Stomach smooth muscle (tissue), 2 donors: ENCODE measurements around the gene THRB.

Experiments used
- H3K27ac ChIP-seq: one replicate; pipeline ENCODE4 v1.7.0; 2013; ENCODE audit warnings: mild to moderate bottlenecking, low read length, inconsistent platforms
- H3K27me3 ChIP-seq, 2 donors: one replicate each; pipeline ENCODE4 v1.7.0; 2013; ENCODE audit warnings: low read length in 2 of 2; ENCODE audit not compliant: insufficient read depth in 2 of 2, control insufficient read depth in 1 of 2
- H3K36me3 ChIP-seq, 2 donors: one replicate each; pipeline ENCODE4 v1.7.0; 2013; ENCODE audit warnings: low read length in 2 of 2; ENCODE audit not compliant: control insufficient read depth in 2 of 2, insufficient read depth in 2 of 2
- H3K4me1 ChIP-seq: one replicate; pipeline ENCODE4 v1.7.0; 2013; ENCODE audit warnings: low read length; ENCODE audit not compliant: control insufficient read depth, insufficient read depth
- H3K4me3 ChIP-seq, 2 donors: one replicate each; pipeline ENCODE4 v1.7.0; 2013; ENCODE audit warnings: low read length in 2 of 2
- H3K9ac ChIP-seq, 2 donors: one replicate each; pipeline ENCODE4 v1.7.0; 2013; ENCODE audit warnings: low read length in 2 of 2, mild to moderate bottlenecking in 1 of 2
- H3K9me3 ChIP-seq, 2 donors: one replicate each; pipeline ENCODE4 v1.7.0; 2013; ENCODE audit warnings: low read length in 2 of 2; ENCODE audit not compliant: control insufficient read depth in 2 of 2
- donor health status: healthy.
- donor health status: Pancreatic carcinoma.

The THRB gene

DNA sequence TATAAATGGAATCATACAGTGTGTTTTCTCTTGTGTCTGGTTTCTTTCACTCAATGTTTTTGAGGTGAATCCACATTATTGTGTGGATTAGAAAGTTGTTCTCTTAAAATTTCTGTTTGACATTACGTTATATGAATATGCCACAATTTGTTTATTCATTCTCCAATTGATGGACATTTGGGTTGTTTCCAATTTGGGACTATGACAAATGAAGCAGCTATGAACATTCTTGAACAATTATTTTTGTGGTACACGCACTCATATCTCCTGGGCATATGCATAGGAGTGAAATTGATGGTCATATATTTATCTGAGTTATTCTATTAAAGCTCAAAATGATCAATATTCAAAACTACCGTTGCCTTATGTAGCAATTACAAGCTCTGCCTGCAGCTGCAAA, 5.3 kb upstream of the THRB start:
- Histone ChIP-seq H3K36me3 (no peaks in the 10 kb centered on the region), H3K4me3 (no peak overlapping the region), H3K27me3 (no peaks in the 10 kb centered on the region), H3K9ac (no peak overlapping the region), H3K27ac (no peak overlapping the region), H3K9me3 (no peaks in the 10 kb centered on the region), H3K4me1 (peaks cover 11% of the 10 kb centered on the region)

DNA sequence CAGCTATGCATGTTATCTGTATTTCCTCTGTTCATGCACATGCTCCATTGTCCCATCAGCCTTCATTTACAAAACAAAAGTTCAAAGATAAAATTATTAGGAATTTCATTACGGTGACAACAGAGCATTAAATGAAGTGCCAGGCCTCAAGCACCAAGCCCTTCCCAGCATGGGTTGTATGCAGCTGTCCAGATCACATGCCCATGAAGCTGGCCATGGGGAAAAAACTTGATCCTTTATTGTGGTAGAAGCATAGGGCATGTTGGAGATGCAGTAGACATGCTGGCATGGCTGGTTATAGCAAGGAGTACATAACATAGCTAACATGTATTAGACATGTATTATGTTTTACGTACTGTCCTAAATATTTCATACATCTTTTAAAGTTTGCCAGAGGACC, 4.1 kb upstream of the THRB start:
- Histone ChIP-seq H3K4me3 (no peak overlapping the region), H3K4me1 (peaks cover 14% of the 10 kb centered on the region), H3K9ac (no peak overlapping the region), H3K27me3 (no peaks in the 10 kb centered on the region), H3K36me3 (no peaks in the 10 kb centered on the region), H3K9me3 (no peaks in the 10 kb centered on the region), H3K27ac (no peak overlapping the region)

DNA sequence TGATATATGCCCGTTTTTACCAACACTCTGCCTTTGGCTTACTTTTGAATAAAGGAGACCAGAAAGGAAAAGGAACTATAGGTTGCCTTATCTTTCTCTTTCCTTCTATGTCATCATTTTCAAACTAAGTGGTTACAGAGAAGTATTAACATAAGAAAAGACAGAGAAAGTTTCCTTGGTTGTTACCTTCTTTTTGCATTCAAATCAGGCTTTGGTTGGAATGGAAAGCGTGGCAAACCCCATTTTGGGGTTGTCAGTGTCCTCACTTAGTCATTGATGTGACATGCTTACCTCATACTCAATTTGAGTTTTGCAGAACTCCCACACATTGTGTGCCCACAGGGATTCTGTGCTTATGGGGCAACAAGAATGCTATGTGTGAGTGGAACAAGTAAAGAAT, 3.7 kb upstream of the THRB start:
- Histone ChIP-seq H3K4me1 (peaks cover 14% of the 10 kb centered on the region), H3K4me3 (no peak overlapping the region), H3K36me3 (no peaks in the 10 kb centered on the region), H3K9me3 (no peaks in the 10 kb centered on the region), H3K27ac (no peak overlapping the region), H3K27me3 (no peaks in the 10 kb centered on the region), H3K9ac (no peak overlapping the region)

DNA sequence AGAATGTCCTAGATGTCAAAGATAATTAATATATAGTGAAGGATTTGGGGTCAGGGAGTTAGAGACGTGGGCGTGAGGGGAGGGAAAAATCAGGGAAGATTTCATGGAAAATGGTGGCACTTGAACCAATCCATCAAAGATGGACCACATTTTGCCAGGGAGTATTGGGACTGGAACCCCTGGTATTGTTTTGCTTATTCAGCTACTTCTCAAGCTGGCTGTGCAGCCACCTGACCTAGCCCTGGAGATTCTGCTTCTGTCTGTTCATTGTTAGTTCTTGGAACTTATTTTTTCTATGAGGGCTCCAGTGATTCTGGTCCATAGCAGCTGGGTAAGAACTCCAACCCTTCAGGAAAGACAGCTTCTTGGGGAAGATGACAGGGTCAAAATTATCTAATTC, 3.3 kb upstream of the THRB start:
- H3K9me3 ChIP-seq, result no peaks in the 10 kb centered on the region
- H3K27me3 ChIP-seq, result no peaks in the 10 kb centered on the region
- no peak overlapping the region for H3K9ac ChIP-seq
- peaks cover 14% of the 10 kb centered on the region for H3K4me1 ChIP-seq
- no peak overlapping the region for H3K4me3 ChIP-seq
- H3K27ac ChIP-seq, result no peak overlapping the region
- no peaks in the 10 kb centered on the region for H3K36me3 ChIP-seq

DNA sequence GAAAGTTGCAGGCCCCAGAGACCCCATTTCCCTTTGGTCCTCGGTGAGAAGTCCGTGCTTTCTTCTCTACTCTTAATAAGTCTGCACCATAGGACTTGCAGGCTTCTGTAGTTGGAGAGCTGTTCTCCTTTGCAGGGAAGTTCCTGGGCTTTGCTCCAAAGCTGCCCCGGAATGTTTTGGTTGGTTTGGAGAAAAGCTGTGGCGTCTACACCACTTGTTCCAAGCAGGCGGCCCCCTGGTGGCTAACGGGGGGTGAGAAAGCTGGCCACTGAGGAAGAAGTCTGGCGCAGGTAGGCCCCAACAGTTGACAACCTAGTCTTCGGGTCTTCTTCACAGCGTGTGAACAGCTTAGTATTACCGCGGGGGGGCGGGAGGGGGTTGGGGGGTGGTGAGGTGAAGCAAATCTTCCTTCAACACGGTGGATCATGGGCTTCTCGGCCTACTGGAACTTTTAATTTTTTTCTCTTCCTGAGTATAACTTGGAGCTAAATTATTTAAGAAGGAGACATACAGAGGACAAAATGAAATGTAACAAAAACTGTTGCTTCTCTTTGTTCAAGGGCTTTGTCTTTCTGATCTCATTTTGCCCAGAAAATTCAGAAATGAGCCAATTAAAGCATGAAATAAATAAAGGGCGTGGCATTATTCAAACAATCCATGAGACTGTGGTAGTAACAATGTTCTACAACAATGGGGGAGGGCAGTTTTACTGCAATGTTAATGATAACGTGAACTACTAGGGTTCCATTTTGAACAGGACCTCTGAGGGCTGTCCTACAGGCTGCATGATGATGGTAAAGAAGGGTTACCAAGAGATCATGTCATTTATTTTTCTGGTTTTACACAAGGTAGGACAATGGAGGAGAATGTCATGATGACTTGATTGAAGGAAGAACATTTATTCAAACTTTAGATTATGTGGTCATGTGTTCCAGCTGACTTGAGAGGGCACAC, 2.2 kb upstream of the THRB start:
- peaks cover 14% of the 10 kb centered on the region for H3K4me1 ChIP-seq
- no peaks in the 10 kb centered on the region for H3K36me3 ChIP-seq
- H3K9me3 ChIP-seq, result no peaks in the 10 kb centered on the region
- peak overlapping the region in 1 of 2 donors; percentile 15 for H3K4me3 ChIP-seq
- H3K27me3 ChIP-seq, result no peaks in the 10 kb centered on the region
- H3K27ac ChIP-seq, result peak overlapping the region; percentile 24
- H3K9ac ChIP-seq, result no peak overlapping the region

DNA sequence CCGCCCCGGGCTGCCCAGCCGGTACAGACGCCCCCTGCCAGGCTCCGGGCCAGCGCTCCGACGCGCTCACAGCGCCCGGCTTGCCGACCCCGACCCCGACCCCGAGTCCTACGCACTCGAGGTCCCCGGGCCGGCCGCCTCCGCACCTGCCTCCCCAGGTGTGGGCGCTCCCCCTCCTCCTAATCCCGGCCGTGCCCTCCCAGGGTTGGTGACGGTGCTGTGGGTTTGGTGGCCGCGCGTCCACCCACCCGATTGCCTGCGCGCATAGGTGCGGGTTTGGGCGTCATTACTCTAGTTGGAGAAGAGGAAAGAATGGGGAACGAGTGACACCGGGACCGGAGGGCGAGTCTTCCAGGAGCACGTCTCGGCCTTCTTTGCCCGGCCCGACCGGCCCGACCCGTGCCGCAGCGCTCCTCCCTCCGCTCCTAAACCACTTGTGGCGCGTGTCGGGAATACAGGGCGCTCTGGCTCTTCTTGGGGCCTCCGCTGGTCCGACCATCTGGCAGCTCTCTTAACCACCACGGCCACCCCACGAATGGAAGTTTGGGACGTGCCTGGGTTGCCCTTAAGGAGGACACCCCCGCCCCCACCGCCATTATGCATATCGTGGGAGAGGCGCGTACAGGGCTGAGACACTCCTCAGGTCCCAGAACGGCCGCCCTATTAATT, 810 bp upstream of the THRB start:
- no peaks in the 10 kb centered on the region for H3K9me3 ChIP-seq
- H3K36me3 ChIP-seq, result no peaks in the 10 kb centered on the region
- no peaks in the 10 kb centered on the region for H3K27me3 ChIP-seq
- H3K4me3 ChIP-seq, result peak overlapping the region; percentile 58 to 94
- peak overlapping the region; percentile 87 for H3K27ac ChIP-seq
- peaks cover 14% of the 10 kb centered on the region for H3K4me1 ChIP-seq
- peak overlapping the region; percentile 52 to 69 for H3K9ac ChIP-seq

DNA sequence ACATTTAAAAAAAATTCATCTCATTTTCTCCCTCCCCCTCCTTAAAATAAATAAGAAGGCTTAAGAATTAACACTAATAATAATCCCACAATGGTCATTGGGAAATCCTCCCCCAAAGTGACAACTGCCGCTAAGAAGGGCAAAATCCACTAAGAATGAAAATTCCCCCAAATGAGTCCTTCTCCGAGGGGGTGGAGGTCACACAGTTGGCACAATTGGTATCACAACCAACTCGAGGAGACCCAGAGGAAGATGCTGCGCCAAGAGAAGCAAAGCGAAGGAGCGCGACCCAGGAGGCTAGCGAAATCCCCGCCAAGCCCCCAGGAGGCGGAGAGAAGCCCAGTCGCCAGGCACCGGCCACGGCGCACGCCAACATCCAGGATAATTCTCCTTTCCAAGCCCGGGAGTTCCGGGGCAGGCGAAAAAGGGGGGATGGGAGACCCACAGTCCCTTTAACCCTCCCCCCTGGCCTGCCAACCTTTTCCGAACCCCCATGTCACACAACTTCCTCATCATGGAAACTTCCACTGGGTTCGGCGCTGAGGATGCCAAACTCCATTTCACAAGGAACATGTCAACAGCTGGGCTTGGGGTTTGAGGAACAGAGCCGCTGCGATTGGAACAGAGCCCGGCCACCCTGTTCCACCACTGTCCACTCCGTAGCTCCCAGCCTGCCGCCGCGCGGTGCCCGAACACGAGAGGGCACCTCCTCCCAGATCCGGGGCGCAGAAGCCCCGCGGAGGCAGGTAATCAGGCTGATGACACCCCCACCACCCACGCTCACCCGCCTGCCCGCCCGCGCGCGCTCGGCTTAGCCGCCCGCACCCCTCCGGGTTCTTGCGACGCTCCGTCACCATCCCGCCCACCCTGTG, 668 bp downstream of the THRB start:
- H3K9me3 ChIP-seq, result no peaks in the 10 kb centered on the region
- H3K27me3 ChIP-seq, result no peaks in the 10 kb centered on the region
- peaks cover 19% of the 10 kb centered on the region for H3K4me1 ChIP-seq
- no peaks in the 10 kb centered on the region for H3K36me3 ChIP-seq
- peak overlapping the region; percentile 78 to 94 for H3K4me3 ChIP-seq
- H3K27ac ChIP-seq, result peak overlapping the region; percentile 87
- peak overlapping the region; percentile 73 to 83 for H3K9ac ChIP-seq

DNA sequence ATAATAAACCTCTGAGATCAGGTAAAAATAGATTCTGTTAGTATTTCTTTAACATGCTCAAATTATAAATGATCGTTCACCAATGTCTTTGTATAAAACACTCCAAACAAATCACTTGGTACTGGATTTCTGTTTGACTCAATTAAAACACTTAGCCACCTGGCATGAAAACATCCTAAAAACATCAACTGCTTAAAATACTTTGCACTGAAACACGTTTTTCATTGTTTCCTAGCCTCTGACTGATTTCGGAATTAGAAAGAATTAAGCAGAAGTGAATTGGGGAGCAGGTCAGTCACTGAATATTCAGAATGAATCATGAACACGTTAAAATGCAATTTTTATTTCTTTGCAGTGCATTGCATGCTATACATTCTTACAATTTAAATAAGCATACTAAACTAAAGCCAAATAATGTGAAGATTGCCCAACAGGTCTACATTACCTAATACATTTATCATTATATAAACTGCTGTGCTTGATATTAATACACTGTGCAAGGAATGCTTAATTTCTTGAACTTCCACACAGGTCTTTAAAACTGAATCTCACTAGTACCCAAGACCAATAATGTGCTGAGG, 1.6 kb downstream of the THRB start:
- H3K27ac ChIP-seq, result no peak overlapping the region

DNA sequence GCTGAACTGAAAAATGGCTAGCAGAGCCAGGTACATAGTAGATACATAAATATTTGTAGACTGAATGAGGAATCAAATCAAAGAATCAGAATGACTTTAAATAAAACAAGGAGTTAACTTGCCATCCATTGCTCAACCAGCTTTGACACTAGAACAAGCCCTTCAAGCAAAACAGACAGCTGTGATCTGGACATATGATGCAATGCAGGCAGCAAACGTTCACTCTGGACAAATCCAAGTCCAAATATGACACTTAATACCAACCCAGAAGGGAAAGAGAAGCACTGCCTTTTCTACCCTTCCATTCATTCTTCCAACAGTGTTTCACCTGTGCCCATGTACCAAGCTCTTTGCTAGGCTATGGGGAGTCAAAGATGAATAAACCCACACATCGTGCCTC, 4.5 kb downstream of the THRB start:
- no peak overlapping the region for H3K4me3 ChIP-seq
- no peak overlapping the region for H3K27ac ChIP-seq
- peaks cover 10% of the 10 kb centered on the region for H3K4me1 ChIP-seq

More for the DNA sequence above, 1.6 kb downstream of the THRB start:
- H3K4me1 ChIP-seq, result peaks cover 19% of the 10 kb centered on the region
- H3K36me3 ChIP-seq, result no peaks in the 10 kb centered on the region
- H3K9ac ChIP-seq, result peak overlapping the region in 1 of 2 donors; percentile 73
- H3K4me3 ChIP-seq, result peak overlapping the region; percentile 78 to 94
- H3K9me3 ChIP-seq, result no peaks in the 10 kb centered on the region
- H3K27me3 ChIP-seq, result no peaks in the 10 kb centered on the region

More for the DNA sequence above, 4.5 kb downstream of the THRB start:
- Histone ChIP-seq H3K27me3 (no peaks in the 10 kb centered on the region), H3K9me3 (no peaks in the 10 kb centered on the region), H3K36me3 (no peaks in the 10 kb centered on the region), H3K9ac (no peak overlapping the region)
